IMR-90 (cell line): Measurements from ENCODE around the gene CDR2. TPM values are rescaled to one million over a fixed set of nuclear protein-coding genes. Genes with fewer than 3 reads are reported as not detected.

Source experiments
- ATAC-seq: fragments of 200-7000 bp; cut with Tn5 transposase; 2 replicates; pipeline ENCODE4 v1.9.1; 2020; ENCODE audit warnings: low read depth, mild to moderate bottlenecking, moderate library complexity
- BruUV-seq: library from RNA; stranded (reverse); fragments of 400-500 nt; replicated peaks from 2 replicates; lab custom pipeline; 2021; lab: Mats Ljungman, UMichigan
- CTCF ChIA-PET: fragments of 300-600 bp; formaldehyde crosslinking; extraction: SDS; loops from one replicate; lab custom pipeline; 2021; ENCODE audit warnings: antibody characterized with exemption; lab: Yijun Ruan, JAX
- POLR2A ChIA-PET: fragments of 300-600 bp; sonication (Branson Sonifier 250); formaldehyde crosslinking; loops from one replicate; lab custom pipeline; 2022; ENCODE audit warnings: antibody characterized with exemption; ENCODE audit not compliant: unreplicated experiment; lab: Charles Lee
- DNase-seq: peaks from one replicate; pipeline ENCODE4 v3.0.0; 2013
- H2AFZ ChIP-seq: replicated peaks from 2 replicates; pipeline ENCODE3; 2013; ENCODE audit warnings: low read length, mild to moderate bottlenecking; ENCODE audit not compliant: poor library complexity
- H2AK5ac ChIP-seq: 2 replicates; pipeline ENCODE4 v1.6.1; 2013; ENCODE audit warnings: low read depth, low read length, inconsistent platforms
- H2AK9ac ChIP-seq: replicated peaks from 2 replicates; pipeline ENCODE3; 2013; ENCODE audit warnings: mild to moderate bottlenecking, low read depth, low read length, moderate library complexity; ENCODE audit not compliant: poor library complexity
- H2BK120ac ChIP-seq: 2 replicates; pipeline ENCODE4 v1.6.1; 2013; ENCODE audit warnings: low read depth, low read length, inconsistent platforms
- H2BK15ac ChIP-seq: 3 replicates; pipeline ENCODE4 v1.6.1; 2013; ENCODE audit warnings: low read depth, low read length, inconsistent platforms
- H2BK20ac ChIP-seq: 2 replicates; pipeline ENCODE4 v1.6.1; 2013; ENCODE audit warnings: low read depth, mild to moderate bottlenecking, inconsistent platforms, low read length, moderate library complexity
- H2BK5ac ChIP-seq: 2 replicates; pipeline ENCODE4 v1.6.1; 2013; ENCODE audit warnings: mild to moderate bottlenecking, low read depth, low read length, inconsistent platforms; ENCODE audit not compliant: poor library complexity, severe bottlenecking
- H3K14ac ChIP-seq: replicated peaks from 2 replicates; pipeline ENCODE4 v1.6.1; 2013; ENCODE audit warnings: low read depth, low read length, inconsistent platforms
- H3K18ac ChIP-seq: 2 replicates; pipeline ENCODE4 v1.6.1; 2013; ENCODE audit warnings: low read depth, low read length, control low read depth
- H3K23ac ChIP-seq: 2 replicates; pipeline ENCODE4 v1.6.1; 2013; ENCODE audit warnings: low read depth, low read length, inconsistent platforms
- H3K27ac ChIP-seq: 2 replicates; pipeline ENCODE4 v1.5.1; 2013; ENCODE audit warnings: mild to moderate bottlenecking, control low read depth, low read length; ENCODE audit not compliant: insufficient read depth
- H3K27me3 ChIP-seq: 2 replicates; pipeline ENCODE4 v1.6.1; 2013; ENCODE audit warnings: low read length; ENCODE audit not compliant: control insufficient read depth, insufficient read depth
- H3K36me3 ChIP-seq: 2 replicates; pipeline ENCODE4 v1.6.1; 2013; ENCODE audit warnings: low read length, mixed read lengths; ENCODE audit not compliant: control insufficient read depth, insufficient read depth
- H3K4ac ChIP-seq: 2 replicates; pipeline ENCODE4 v1.6.1; 2013; ENCODE audit warnings: low read depth, low read length, inconsistent platforms
- H3K4me1 ChIP-seq: 2 replicates; pipeline ENCODE4 v1.6.1; 2013; ENCODE audit warnings: low read length, mixed read lengths; ENCODE audit not compliant: control insufficient read depth, insufficient read depth
- H3K4me2 ChIP-seq: 2 replicates; pipeline ENCODE4 v1.6.1; 2013; ENCODE audit warnings: low read depth, mild to moderate bottlenecking, control low read depth, low read length, moderate library complexity
- H3K4me3 ChIP-seq: 2 replicates; pipeline ENCODE4 v1.5.1; 2013; ENCODE audit warnings: low read depth, mild to moderate bottlenecking, control low read depth, low read length, moderate library complexity; ENCODE audit not compliant: insufficient read depth
- H3K56ac ChIP-seq: 2 replicates; pipeline ENCODE4 v1.6.1; 2013; ENCODE audit warnings: low read length, inconsistent platforms; ENCODE audit not compliant: insufficient read depth; ENCODE audit errors: extremely low read depth
- H3K79me1 ChIP-seq, 2 experiments: 2 replicates each; pipeline ENCODE4 v1.6.1; 2013; ENCODE audit warnings: low read length in 2 of 2, inconsistent platforms in 1 of 2, low read depth in 1 of 2
- H3K9ac ChIP-seq: 2 replicates; pipeline ENCODE4 v1.6.1; 2013; ENCODE audit warnings: low read depth, low read length, control low read depth
- H3K9me1 ChIP-seq: 2 replicates; pipeline ENCODE4 v1.6.1; 2013; ENCODE audit warnings: low read length, inconsistent platforms; ENCODE audit not compliant: insufficient read depth
- H3K9me3 ChIP-seq: 2 replicates; pipeline ENCODE4 v1.6.1; 2013; ENCODE audit warnings: low read length; ENCODE audit not compliant: control insufficient read depth, insufficient read depth
- H4K20me1 ChIP-seq: 2 replicates; pipeline ENCODE4 v1.6.1; 2013; ENCODE audit warnings: low read length, inconsistent platforms; ENCODE audit not compliant: insufficient read depth
- H4K5ac ChIP-seq: 2 replicates; pipeline ENCODE4 v1.6.1; 2013; ENCODE audit warnings: mild to moderate bottlenecking, low read depth, low read length, control low read depth
- H4K8ac ChIP-seq, 2 experiments: 2 replicates each; pipeline ENCODE4 v1.6.1; 2013; ENCODE audit warnings: low read depth in 2 of 2, low read length in 2 of 2, control low read depth in 1 of 2, inconsistent platforms in 1 of 2
- H4K91ac ChIP-seq: 2 replicates; pipeline ENCODE4 v1.6.1; 2013; ENCODE audit warnings: low read depth, low read length, inconsistent platforms; ENCODE audit not compliant: insufficient read depth
- BHLHE40 ChIP-seq: fragments of 150-350 bp; IDR thresholded peaks from 2 replicates; pipeline ENCODE4 v1.6.1; 2016; ENCODE audit warnings: mild to moderate bottlenecking, low read depth, low read length
- CEBPB ChIP-seq: IDR thresholded peaks from 2 replicates; pipeline ENCODE4 v1.6.1; 2012; ENCODE audit warnings: low read depth, low read length, improper control_type of control experiment
- CHD1 ChIP-seq: IDR thresholded peaks from 2 replicates; pipeline ENCODE4 v1.6.1; 2012; ENCODE audit warnings: low read depth, low read length, improper control_type of control experiment
- CTCF ChIP-seq: conservative IDR thresholded peaks from 2 replicates; pipeline ENCODE4 v1.5.1; 2012; ENCODE audit warnings: mild to moderate bottlenecking, low read depth, low read length, improper control_type of control experiment
- ELK1 ChIP-seq: fragments of 150-350 bp; IDR thresholded peaks from 2 replicates; pipeline ENCODE4 v1.6.1; 2016; ENCODE audit warnings: low read depth, mild to moderate bottlenecking, low read length, moderate library complexity, borderline replicate concordance
- FOS ChIP-seq: fragments of 150-350 bp; IDR thresholded peaks from 2 replicates; pipeline ENCODE4 v1.6.1; 2016; ENCODE audit warnings: low read depth, low read length
- MAFK ChIP-seq: IDR thresholded peaks from 2 replicates; pipeline ENCODE4 v1.6.1; 2012; ENCODE audit warnings: low read depth, low read length, improper control_type of control experiment
- MAZ ChIP-seq: IDR thresholded peaks from 2 replicates; pipeline ENCODE4 v1.6.1; 2012; ENCODE audit warnings: low read depth, mild to moderate bottlenecking, low read length, improper control_type of control experiment, moderate library complexity, borderline replicate concordance
- MXI1 ChIP-seq: IDR thresholded peaks from 2 replicates; pipeline ENCODE4 v1.6.1; 2012; ENCODE audit warnings: low read depth, mild to moderate bottlenecking, low read length, moderate library complexity, borderline replicate concordance
- NFE2L2 ChIP-seq: fragments of 150-350 bp; IDR thresholded peaks from 2 replicates; pipeline ENCODE4 v1.6.1; 2016; ENCODE audit warnings: low read depth, mild to moderate bottlenecking, low read length
- POLR2A ChIP-seq: IDR thresholded peaks from 2 replicates; pipeline ENCODE4 v1.6.1; 2012; ENCODE audit warnings: mild to moderate bottlenecking, low read depth, low read length
- RAD21 ChIP-seq: IDR thresholded peaks from 2 replicates; pipeline ENCODE4 v1.6.1; 2012; ENCODE audit warnings: low read length, improper control_type of control experiment
- RCOR1 ChIP-seq: IDR thresholded peaks from 2 replicates; pipeline ENCODE4 v1.6.1; 2012; ENCODE audit warnings: mild to moderate bottlenecking, low read length, improper control_type of control experiment; ENCODE audit not compliant: insufficient replicate concordance
- RFX5 ChIP-seq: IDR thresholded peaks from 2 replicates; pipeline ENCODE4 v1.8.0; 2012; ENCODE audit warnings: low read depth, mild to moderate bottlenecking, low read length, moderate library complexity
- SMC3 ChIP-seq: fragments of 150-350 bp; IDR thresholded peaks from 2 replicates; pipeline ENCODE4 v1.6.1; 2016; ENCODE audit warnings: low read depth, mild to moderate bottlenecking, antibody characterized with exemption, low read length, moderate library complexity
- USF2 ChIP-seq: fragments of 150-350 bp; IDR thresholded peaks from 2 replicates; pipeline ENCODE4 v1.6.1; 2017; ENCODE audit warnings: mild to moderate bottlenecking, antibody characterized with exemption, low read length, low read depth
- WGBS, 2 experiments: methylation state at CpG; one replicate each; pipeline versions ENCODE4 v1.1.5 to v1.1.7; 2013; ENCODE audit warnings: missing lambda C conversion rate in 2 of 2; ENCODE audit not compliant: insufficient read length in 1 of 2; ENCODE audit errors: extremely low coverage in 2 of 2; 5-methylcytosine and 5-hydroxymethylcytosine counted together
- dilution Hi-C: fragments of 300-500 bp; cut with HindIII; formaldehyde crosslinking; loops from one replicate; pipeline ENCODE4 v1.14.3; 2018; ENCODE audit warnings: low sequenced_read_pairs; ENCODE audit not compliant: unreplicated experiment
- in situ Hi-C: fragments of 300-500 bp; cut with MboI; formaldehyde crosslinking; loops from 3 replicates; pipeline ENCODE4 v1.14.3; 2019; ENCODE audit warnings: low sequenced_read_pairs, inconsistent platforms, mixed read lengths
- intact Hi-C: fragments of 100-400 bp; cut with micrococcal nuclease; formaldehyde crosslinking; loops from 2 replicates; pipeline ENCODE4 v1.10.0; 2022
- polyA plus RNA-seq, 3 experiments: library from polyadenylated mRNA; depleted of rRNA; stranded (reverse); fragments of >200 nt; gene quantifications; 2 replicates each; pipeline ENCODE4 v1.2.3, GENCODE V29; 2012; ENCODE audit warnings: low replicate concordance in 1 of 3
- total RNA-seq: library from RNA; depleted of rRNA; stranded (reverse); fragments of >200 nt; gene quantifications from 2 replicates; pipeline ENCODE4 v1.2.3, GENCODE V29; 2012

Gene CDR2
- total and polyA plus RNA-seq, 2 of the 4 experiments (the other 2 are of a cell fraction): 37.7 to 48.4 TPM

- 100% methylated on average over 3 of the region's 6 CpGs; no CpG with 5 or more reads in 1 of the 2 experiments for WGBS, 2 experiments
- Histone ChIP-seq H2BK15ac (no peak overlapping the region), H3K4me2 (no peak overlapping the region), H3K4me1 (peaks cover 5% of the 10 kb centered on the region; the same call in 1 of the 2 replicates), H3K23ac (no peak overlapping the region), H4K91ac (no peak overlapping the region), H3K9ac (no peak overlapping the region), H3K56ac (no peak overlapping the region), H3K36me3 (peaks cover 43% of the 10 kb centered on the region), H3K27me3 (no peaks in the 10 kb centered on the region), H2AK5ac (no peak overlapping the region), H2AFZ (no peak overlapping the region), H3K4ac (no peak overlapping the region), H3K4me3 (no peak overlapping the region), H2BK5ac (no peak overlapping the region), H3K27ac (peak overlapping the region; percentile 20; the same call in 1 of the 2 replicates), H4K20me1 (peaks cover 23% of the 10 kb centered on the region), H2BK20ac (no peak overlapping the region), H2BK120ac (no peak overlapping the region), H4K8ac (0 out of 4 replicates have a peak overlapping the region, but pooled peaks of 1 of the 2 experiments have one; percentile 33), H3K9me1 (peaks cover 12% of the 10 kb centered on the region), H3K18ac (no peak overlapping the region), H4K5ac (no peak overlapping the region), H3K79me1 (peaks cover 26 to 46% of the 10 kb centered on the region in 2 experiments), H3K14ac (no peak overlapping the region), H3K9me3 (peaks cover 2% of the 10 kb centered on the region; the same call in 1 of the 2 replicates), H2AK9ac (peak overlapping the region; percentile 26)
- CTCF ChIA-PET: no interaction called here
- DNase-seq (no peak), ATAC-seq (no peak)
- dilution Hi-C loops (no loop called here), intact Hi-C loops (no loop called here), in situ Hi-C loops (loop anchor here (25.0 kb wide), 1 partner anchor 1171 kb away; the partner anchor contains the start of genes DNAH3 and LDAF1)
- POLR2A ChIA-PET: no interaction called here
- TF ChIP-seq ELK1 (no peak), CEBPB (no peak), SMC3 (no peak), MXI1 (no peak), MAZ (no peak), NFE2L2 (no peak), RAD21 (no peak), FOS (no peak), CTCF (no peak), USF2 (no peak), POLR2A (no peak), RCOR1 (no peak), CHD1 (no peak), BHLHE40 (no peak), RFX5 (no peak), MAFK (no peak)
- no TSS peak for BruUV-seq
Measured at GRCh38 chr16:22333457-22333994, 40.9 kb downstream of the CDR2 start.
